Mucosa of gallbladder (tissue), 1 donor: ENCODE data around the gene ALPL. TPM values are rescaled to one million over a fixed set of nuclear protein-coding genes. Genes with fewer than 3 reads are reported as not detected.
"Not testable (repeated sequence)": the region's sequence is repeated elsewhere in the genome, so short reads cannot be mapped to it uniquely, and the experiment has no call there.

Source experiments
- DNase-seq: peaks from one replicate; pipeline ENCODE4 v3.0.0-alpha.2; 2020; ENCODE audit warnings: low spot score
- total RNA-seq: library from RNA; stranded (reverse); gene quantifications from one replicate; pipeline ENCODE4 v1.2.1, GENCODE V29; 2021
- donor health status: DM: no; HTN: no; CAD: no.

Gene ALPL
- total RNA-seq, 1 donor from 2014 or later: 4.0 TPM

DNA sequence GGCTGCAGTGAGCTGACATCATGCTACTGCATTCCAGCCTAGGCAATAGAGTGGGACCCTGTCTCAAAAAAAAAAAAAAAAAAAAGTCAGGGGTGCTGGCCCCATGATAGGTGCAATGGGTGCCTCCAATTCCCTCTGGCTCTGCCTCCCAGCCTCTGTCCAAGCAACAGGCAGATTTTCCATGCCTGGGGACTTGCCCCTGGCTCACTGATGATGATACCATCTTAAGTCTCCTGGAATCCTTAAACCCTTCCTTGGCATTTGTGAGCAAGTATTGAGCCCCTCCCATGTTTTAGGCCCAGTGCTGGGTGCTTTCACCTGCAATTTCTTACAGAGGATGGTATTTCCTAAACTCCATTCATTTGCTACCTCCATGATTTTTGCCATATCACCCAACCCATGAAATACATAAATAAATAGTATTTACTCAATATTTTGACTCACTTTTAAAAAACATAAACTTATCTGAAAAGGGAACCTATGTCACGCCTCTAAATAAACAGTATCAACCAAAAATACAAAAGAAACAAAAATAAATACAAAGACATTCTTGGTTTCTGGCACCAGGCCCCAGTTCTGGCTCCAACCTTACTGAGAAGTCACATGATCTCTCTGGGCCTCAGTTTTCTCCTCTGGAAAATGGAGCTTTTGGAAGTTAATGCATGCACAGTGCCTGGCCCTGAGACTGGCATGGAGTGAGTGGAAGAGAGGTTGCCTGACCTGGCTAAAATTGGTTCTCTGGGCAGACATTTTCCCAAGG is 1.5 kb upstream of the ALPL start:
- no peak for DNase-seq

DNA sequence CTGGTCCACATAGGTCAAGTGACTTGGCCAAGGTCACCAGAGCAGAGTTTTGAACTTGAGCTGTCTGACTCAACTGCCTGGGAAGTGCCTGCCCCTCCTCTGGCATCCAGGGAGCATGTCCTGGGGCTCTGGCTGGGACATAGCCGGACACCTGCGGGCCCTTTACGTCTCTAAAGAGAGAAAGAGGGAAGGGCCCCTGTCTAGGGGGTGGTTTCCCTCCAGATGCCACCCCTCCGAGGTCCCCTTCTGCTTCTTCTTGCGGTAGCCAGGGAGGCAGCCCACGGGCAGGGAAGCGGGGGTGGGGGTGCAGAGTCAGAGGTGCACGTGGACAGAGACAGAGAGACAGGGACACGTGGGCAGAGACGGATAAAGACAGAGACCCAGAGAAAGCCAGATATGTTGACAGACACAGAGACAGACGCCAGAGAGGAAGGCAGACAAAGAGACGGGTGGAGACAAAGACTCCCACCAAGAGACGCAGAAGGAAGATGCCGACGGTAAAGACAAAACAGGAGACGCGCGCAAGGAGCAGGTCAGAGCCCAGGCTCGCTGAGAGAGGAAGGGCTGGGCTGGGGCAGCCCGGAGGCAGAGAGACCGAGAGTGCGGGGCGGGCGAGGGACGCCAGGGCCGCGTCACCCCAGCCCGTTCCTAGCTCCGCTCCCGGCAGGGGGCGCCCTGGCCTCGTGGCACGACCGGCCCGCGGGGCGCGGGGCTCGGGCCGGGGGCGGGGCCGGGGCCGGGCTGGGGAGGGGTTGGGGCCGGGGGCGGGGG is 458 bp upstream of the ALPL start:
- peak; percentile 34 for DNase-seq

GRCh38 chr1:21510113-21510493 is 880 bp downstream of the ALPL start:
- DNase-seq: no peak

- no peak for DNase-seq
These were observed 1.8 kb downstream of the ALPL start for GRCh38 chr1:21510885-21511578.

DNA sequence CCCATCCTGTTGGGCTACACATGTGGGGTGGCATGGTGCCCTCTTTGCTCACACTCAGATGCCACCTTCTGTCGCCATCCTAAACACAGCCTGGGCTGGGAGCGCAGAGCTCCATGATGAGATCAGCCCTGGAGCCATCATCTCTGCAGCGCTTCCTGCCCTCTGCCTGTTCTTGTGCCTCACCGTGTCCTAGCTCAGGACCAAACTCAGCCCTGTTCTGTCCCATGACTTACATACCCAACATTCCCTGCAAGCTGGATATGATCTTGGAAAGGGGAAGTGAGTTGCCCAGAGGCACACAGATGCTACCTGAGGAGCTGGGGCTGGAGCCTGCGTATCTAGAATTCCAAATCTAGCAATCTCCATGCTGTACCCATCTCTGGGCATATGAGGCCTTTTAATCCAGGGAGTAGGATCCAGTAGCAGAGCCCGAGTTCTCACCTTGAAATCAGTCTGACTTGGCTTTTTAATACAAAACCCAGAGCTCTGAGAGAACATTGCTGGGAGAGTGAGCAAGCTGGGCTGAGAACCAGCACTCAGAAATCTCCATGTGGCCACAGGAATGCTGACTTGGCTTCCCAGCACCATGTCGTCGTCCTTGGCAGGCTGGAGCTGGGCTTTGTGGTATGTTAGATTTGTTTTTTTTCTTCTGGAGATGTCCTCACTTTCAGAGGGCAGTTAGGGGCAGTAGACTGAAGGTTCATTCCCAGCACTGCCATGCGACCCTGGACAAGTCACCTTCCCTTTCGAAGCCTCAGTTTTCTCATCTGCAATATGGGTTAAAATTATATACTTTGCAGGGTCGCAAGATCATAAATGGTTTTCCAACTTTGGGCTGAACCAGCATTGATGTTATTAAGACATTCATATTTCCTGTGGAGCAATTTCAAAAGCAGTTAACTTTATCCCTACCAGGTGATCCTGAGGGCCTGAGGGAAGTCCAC is 2.6 kb downstream of the ALPL start:
- DNase-seq: peak; percentile 66

GRCh38 chr1:21514245-21514644 is 5.0 kb downstream of the ALPL start:
- DNase-seq: no peak

DNA sequence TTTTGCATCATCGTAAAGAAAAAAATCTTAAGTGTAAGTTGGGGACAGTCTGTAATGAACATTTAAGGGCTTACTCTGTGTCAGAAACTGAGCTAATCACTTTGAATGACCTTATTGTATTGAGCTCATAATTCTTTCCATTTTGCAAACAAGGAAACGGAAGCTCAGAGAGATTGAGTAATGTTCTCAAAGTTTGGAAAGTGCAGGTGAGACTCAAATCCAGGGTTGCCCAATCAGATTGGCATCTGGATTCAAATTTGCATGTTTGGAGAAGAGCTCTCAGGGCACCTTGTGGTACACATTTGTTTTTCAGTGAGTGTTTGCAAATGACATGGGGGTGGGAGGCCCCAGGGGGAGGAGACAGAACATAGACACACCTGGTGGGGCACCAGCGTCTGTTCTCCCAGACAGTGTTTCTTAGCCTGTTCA is 8.0 kb downstream of the ALPL start:
- no peak for DNase-seq

GRCh38 chr1:21517660-21518480 is 8.6 kb downstream of the ALPL start:
- DNase-seq: no peak

DNA sequence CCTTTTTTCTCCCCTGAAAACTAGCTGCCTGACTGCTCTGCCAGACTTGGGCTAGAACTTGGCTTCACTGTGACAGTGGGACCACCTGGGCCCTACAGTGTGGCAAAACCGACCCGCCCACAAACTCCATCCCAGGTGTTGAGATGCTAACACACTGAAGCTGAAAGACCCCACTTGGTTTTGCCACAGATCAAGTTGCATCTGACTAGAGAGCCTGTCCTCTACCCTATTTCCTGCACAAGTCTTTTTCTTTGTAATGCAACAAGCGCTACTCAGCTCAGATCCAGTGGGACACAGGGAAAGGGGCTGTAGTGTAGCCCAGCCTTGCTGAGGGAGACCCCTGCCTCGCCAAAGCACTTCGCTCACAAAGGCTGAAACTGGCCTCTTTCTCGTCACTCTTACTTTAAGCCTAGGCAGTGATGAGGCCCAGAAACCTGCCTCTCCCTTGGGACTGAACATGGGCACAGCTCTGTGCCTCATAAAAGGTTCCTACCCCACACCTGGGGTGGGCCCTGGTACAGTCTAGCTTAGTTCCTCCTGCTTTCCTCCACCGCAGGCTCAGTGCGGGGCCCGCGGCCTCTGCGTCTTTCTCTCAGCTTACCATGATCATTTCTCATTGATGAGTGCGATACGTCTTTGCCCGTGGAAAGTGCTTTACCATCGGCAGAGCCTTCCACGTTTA is 9.7 kb downstream of the ALPL start:
- no peak for DNase-seq

GRCh38 chr1:21519486-21520070 is 10.4 kb downstream of the ALPL start:
- not testable (repeated sequence) for DNase-seq

DNA sequence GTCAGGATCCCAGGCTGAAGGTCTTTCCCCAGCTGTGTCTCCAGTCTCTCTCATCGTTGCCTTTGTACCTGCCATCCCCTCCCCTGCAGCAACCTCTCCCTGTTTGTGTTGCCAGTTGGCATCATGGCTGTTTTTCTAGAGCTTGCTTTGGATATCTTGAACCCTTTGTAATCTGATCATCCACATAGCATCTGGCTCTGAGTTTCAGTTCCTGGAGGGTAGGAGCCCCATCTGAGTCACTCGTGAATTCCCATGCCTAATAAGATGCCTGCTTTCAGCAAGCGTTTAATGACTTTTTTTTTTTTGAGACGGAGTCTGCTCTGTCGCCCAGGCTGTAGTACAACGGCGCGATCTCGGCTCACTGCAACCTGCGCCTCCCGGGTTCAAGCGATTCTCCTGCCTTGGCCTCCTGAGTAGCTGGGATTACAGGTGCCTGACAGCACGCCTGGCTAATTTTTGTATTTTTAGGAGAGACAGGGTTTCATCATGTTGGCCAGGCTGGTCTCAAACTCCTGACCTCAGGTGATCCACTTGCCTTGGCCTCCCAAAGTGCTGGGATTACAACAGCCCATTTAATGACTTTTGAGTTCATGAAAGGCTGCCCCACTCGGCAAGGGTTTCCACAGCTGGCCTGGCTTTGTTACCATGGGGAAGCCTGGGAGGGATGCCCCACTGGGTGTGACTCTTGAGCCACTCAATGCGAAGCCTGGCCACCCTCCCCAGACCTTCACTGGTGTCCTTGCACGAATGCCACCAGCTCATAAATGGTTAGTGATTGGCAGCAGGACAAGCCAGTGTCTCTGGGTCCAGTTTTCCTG is 11.9 kb downstream of the ALPL start:
- no peak for DNase-seq

DNA sequence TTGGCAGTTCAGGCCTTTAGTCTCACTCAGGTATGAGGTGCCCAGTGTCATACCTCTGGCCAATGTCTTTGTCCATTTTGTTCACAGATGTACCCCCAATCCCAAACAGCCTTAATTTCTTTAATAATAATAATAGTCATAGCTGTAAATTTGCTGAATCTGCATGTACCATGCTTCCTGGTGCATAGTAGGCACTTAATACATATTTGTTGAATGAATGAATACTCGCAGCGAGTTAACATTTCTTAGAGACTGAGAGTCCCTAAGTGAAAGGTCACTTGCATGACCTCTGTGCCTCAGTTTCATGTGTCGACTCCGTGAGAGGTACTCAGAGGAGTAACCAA is 12.5 kb downstream of the ALPL start:
- no peak for DNase-seq

DNA sequence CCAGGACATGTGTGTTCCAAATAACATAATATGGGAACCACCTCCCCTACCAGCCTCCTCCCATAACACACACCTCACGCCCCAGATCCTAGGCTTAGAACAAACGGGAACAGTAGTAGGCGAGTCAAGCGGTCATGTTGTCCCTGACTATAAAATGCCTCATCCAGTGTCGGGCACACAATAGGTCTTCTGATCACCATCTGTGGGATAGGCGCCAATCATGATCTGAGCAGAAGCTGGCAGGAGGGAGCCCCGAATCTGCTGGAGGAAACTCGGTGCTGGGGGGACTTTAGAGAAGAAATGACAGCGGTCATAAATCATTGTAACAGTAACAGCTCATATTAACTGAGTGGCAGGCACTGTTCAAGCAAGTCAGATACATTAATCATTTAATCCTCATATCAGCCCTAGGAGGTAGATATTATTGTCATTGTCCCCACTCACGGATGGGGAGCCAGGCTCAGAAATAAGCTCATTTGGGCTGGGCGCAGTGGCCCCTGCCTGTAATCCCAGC is 13.4 kb downstream of the ALPL start:
- no peak for DNase-seq

DNA sequence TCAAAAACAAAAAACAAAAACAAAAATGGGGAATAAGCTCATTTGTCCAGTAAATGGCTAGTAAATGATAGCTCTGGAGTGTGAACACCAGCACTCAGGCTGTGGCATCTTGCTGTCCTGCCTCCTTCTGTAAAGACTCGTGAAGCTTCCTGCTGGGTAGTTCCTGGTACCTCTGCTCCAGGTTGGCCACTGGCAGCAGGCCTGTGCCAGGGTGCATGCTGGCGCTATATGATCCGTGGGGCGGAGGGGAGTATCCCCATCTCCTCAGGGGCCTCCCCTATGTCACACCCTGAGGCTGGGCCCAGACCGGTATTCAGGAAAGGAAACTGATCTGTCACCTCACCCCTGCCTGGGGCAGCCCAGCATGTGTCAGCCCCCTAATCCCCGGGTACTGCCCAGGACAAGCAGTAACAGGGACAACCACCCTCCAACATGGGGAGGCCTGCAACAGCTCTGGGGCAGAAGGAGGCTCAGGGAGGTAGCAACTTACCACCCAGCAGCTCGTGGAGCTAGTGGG is 14.1 kb downstream of the ALPL start:
- DNase-seq: no peak

DNA sequence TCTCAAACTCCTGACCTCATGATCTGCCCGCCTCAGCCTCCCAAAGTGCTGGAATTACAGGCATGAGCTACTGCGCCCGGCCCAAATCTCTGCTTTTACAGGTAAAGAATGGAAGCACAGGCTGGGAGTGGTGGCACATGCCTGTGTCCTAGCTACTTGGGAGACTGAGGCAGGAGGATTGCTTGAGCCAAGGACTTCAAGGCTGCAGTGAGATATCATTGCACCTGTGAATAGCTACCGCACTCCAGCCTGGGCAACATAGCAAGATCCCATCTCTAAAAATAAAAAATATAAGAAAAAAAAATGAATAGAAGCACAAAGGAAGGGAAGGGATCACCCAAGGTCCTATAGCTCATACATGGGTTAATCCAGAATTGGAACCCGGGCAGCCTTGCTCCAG is 15.0 kb downstream of the ALPL start:
- no peak for DNase-seq

DNA sequence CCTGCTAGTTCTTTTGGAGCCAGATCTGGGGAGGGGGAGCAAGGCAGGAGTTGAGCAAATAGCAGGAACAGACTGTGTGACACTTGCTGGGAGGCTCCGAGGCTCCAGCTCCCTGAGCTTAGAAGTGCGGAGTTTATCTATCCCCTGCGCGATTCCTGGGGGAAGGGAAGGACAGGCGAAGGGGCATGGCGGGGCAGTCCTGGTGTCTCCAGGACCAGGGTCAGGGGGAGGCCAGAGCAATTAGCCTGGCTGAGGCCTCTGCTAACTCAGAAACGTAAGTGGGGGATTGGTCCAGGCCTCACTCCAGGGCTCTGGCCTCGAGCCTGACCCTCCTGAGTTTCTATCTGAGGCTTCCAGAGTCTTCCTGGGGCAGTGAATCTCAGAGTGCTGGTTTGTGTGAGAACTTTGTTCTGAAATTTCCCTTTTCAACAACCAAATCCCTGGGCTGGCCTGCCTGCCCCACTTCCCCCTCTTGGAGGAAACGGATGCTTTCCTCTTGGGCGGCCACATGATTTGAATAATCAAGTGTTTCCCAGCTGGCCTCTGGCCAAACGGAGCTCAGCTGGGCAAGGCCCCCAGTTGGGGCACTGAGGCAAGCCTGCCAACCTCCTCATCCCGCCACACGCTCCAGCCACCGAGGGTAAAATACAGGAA is 15.6 kb downstream of the ALPL start:
- DNase-seq: no peak

DNA sequence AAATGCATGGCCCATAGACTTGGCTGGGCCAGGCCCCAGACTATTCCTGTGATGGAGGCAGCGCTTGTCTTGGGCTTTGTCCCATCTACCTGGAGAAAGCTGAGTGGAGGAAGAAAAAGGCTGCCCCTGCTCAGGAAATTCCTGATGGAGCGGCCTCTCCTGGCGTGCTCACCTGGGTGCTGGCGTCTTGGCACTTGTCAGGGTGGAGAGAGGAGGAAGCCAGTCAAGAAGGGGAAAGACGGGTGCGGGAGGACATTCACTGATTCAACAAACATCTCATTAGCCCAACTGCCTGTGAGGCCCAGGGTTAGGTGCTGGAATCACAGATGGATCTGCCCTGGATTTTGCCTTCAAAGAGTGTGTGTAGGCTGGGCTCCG is 16.1 kb downstream of the ALPL start:
- no peak for DNase-seq

GRCh38 chr1:21526441-21526840 is 17.2 kb downstream of the ALPL start:
- no peak for DNase-seq
